Activated CD8-positive, alpha-beta memory T cell treated with anti-CD3 and anti-CD28 coated beads, Interleukin-2, amount 50 U/mL, for 24 hours (primary cell): Measurements from ENCODE around the gene ZDHHC11B.
A peak's percentile ranks its signal among the peaks of the same experiment; 100 is the strongest.
"Not testable (repeated sequence)": the region's sequence is repeated elsewhere in the genome, so short reads cannot be mapped to it uniquely, and the experiment has no call there.

ENCODE experiments used
- DNase-seq: peaks from one replicate; pipeline ENCODE4 v3.0.0-alpha.2; 2020; ENCODE audit errors: extremely low read depth

ZDHHC11B gene

GRCh38 chr5:784428-785177 is at the start of gene ZDHHC11B:
TSS of gene ZDHHC11B (minus strand) at chr5:784729. CDS start at chr5:766919, 17,810 bp downstream.
- peak; percentile 74 for DNase-seq

- not testable (repeated sequence) for DNase-seq
Measured at GRCh38 chr5:834013-834412, 49.5 kb upstream of the ZDHHC11B start.

- not testable (repeated sequence) for DNase-seq
Measured at GRCh38 chr5:828194-828593, 43.7 kb upstream of the ZDHHC11B start.

GRCh38 chr5:825544-825943 is 41.0 kb upstream of the ZDHHC11B start:
- DNase-seq: not testable (repeated sequence)

- DNase-seq: no peak
Measured at GRCh38 chr5:821504-821903, 37.0 kb upstream of the ZDHHC11B start.

- no peak for DNase-seq
Measured at GRCh38 chr5:820245-820644, 35.7 kb upstream of the ZDHHC11B start.

GRCh38 chr5:819078-819477 is 34.5 kb upstream of the ZDHHC11B start:
- DNase-seq: no peak

GRCh38 chr5:816176-816575 is 31.6 kb upstream of the ZDHHC11B start:
- DNase-seq: no peak

- no peak for DNase-seq
Measured at GRCh38 chr5:815449-815848, 30.9 kb upstream of the ZDHHC11B start.

- DNase-seq: not testable (repeated sequence)
Measured at GRCh38 chr5:813575-813974, 29.0 kb upstream of the ZDHHC11B start.

GRCh38 chr5:811384-811783 is 26.9 kb upstream of the ZDHHC11B start:
- DNase-seq: not testable (repeated sequence)

GRCh38 chr5:807719-808514 is 23.4 kb upstream of the ZDHHC11B start:
- DNase-seq: not testable (repeated sequence)

GRCh38 chr5:801472-801871 is 16.9 kb upstream of the ZDHHC11B start:
- DNase-seq: no peak

GRCh38 chr5:801055-801454 is 16.5 kb upstream of the ZDHHC11B start:
- not testable (repeated sequence) for DNase-seq

GRCh38 chr5:798505-799138 is 14.1 kb upstream of the ZDHHC11B start:
- DNase-seq: not testable (repeated sequence)

GRCh38 chr5:797986-798385 is 13.5 kb upstream of the ZDHHC11B start:
- not testable (repeated sequence) for DNase-seq

GRCh38 chr5:795873-796272 is 11.3 kb upstream of the ZDHHC11B start:
- DNase-seq: not testable (repeated sequence)

- not testable (repeated sequence) for DNase-seq
Measured at GRCh38 chr5:794948-795347, 10.4 kb upstream of the ZDHHC11B start.

GRCh38 chr5:788703-789102 is 4.2 kb upstream of the ZDHHC11B start:
- not testable (repeated sequence) for DNase-seq

- DNase-seq: not testable (repeated sequence)
Measured at GRCh38 chr5:787857-788233, 3.3 kb upstream of the ZDHHC11B start.

GRCh38 chr5:787224-787856 is 2.8 kb upstream of the ZDHHC11B start:
- not testable (repeated sequence) for DNase-seq

GRCh38 chr5:785181-785705 is 714 bp upstream of the ZDHHC11B start:
- DNase-seq: not testable (repeated sequence)
